T-helper 1 cell treated with Interleukin-12 subunit alpha and Interleukin-12 subunit beta and Interleukin-4 antibody, amounts not matched to agents 30 μg/mL and 1 μg/mL, for 36 hours (primary cell): ENCODE measurements around the gene MBTPS1.

Experiments
- H3K27ac Mint-ChIP-seq: one replicate; pipeline ENCODE4 v1.8.0; 2021; ENCODE audit warnings: mild to moderate bottlenecking, mixed read lengths
- H3K27me3 Mint-ChIP-seq: one replicate; pipeline ENCODE4 v1.8.0; 2021; ENCODE audit warnings: low read depth, mixed read lengths
- H3K36me3 Mint-ChIP-seq: one replicate; pipeline ENCODE4 v1.8.0; 2021; ENCODE audit warnings: low read depth, mixed read lengths
- H3K4me1 Mint-ChIP-seq: one replicate; pipeline ENCODE4 v1.8.0; 2021; ENCODE audit warnings: low read depth, mixed read lengths
- H3K4me3 Mint-ChIP-seq: one replicate; pipeline ENCODE4 v1.8.0; 2021; ENCODE audit warnings: mild to moderate bottlenecking, moderate library complexity, mixed read lengths
- H3K9me3 Mint-ChIP-seq: one replicate; pipeline ENCODE4 v1.8.0; 2021; ENCODE audit warnings: mixed read lengths

Gene MBTPS1

DNA sequence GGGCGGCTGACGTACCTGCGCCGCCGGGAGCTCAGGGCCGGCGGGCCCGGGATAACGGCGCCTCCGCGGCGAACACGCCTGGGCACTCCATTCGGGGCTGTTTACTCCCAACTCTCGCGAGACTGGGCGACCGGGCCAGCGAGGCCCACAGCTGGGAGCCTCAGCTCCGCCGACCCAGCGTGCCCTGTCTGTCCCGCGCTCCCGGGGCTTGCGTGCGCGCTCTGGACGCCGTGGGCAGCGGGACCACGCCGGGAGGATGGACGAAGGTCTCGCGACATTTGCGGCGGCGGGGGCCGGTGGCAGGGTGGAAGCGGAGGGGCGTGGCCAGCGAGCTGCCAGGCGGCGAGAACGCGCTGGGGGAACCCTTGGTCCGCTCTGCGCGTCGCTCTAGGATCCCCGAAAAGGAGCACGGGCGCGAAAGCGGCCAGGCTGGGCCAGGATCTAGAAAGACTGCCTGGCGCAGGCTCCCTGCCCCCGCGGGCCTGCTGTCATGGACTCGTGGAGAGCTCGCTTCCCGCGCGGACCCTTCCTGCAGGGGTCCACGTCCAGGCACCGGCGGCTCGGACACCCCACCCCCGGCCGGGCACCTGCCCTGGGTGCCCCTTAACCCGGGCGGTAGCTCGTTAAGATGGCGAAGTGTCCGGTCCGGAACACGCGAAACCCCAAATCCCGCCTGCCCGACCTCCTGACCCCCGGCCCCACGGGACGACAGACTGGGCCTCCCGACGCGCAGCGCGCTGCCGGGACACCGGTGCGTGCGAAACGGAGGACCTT, at the start of gene MBTPS1:
MBTPS1 (minus strand) TSS at position 223 of the 774 bp plus-strand sequence. CDS start 15,159 bp downstream, outside the sequence.
- Mint-ChIP-seq H3K27me3 (no peaks in the 10 kb centered on the region), H3K36me3 (no peaks in the 10 kb centered on the region), H3K4me3 (peak within 1 kb of the TSS; percentile 91), H3K27ac (peak within 1 kb of the TSS; percentile 90), H3K9me3 (no peaks in the 10 kb centered on the region), H3K4me1 (peaks cover 20% of the 10 kb centered on the region)

DNA sequence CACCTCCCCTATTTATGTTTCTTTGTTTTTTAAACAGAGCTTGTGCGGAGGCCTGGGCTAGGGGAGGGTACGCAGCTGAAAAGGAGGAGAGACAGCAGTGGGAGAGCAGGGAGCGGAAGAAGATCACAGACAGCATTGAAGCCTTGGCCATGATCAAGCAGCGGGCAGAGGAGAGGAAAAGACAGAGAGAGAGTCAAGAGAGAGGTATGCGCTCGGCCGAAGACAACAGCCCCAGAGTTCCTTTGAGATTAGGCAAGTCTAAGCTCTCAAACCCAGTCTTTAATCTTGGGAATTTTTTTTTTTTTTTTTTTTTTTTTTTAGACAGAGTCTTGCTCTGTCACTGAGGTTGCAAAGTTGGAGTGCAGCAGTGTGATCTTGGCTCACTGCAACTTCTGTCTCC, 49.0 kb upstream of the MBTPS1 start:
- no peaks in the 10 kb centered on the region for H3K4me1 Mint-ChIP-seq
- peaks cover 30% of the 10 kb centered on the region for H3K27me3 Mint-ChIP-seq
- no peaks in the 10 kb centered on the region for H3K9me3 Mint-ChIP-seq
- no peak overlapping the region for H3K27ac Mint-ChIP-seq
- H3K36me3 Mint-ChIP-seq: no peaks in the 10 kb centered on the region
- H3K4me3 Mint-ChIP-seq: no peak overlapping the region

- Mint-ChIP-seq H3K4me3 (no peak overlapping the region), H3K36me3 (no peaks in the 10 kb centered on the region), H3K27me3 (peaks cover 51% of the 10 kb centered on the region), H3K9me3 (no peaks in the 10 kb centered on the region), H3K4me1 (no peaks in the 10 kb centered on the region), H3K27ac (no peak overlapping the region)
Observed at GRCh38 chr16:84161801-84162200, 45.1 kb upstream of the MBTPS1 start.

DNA sequence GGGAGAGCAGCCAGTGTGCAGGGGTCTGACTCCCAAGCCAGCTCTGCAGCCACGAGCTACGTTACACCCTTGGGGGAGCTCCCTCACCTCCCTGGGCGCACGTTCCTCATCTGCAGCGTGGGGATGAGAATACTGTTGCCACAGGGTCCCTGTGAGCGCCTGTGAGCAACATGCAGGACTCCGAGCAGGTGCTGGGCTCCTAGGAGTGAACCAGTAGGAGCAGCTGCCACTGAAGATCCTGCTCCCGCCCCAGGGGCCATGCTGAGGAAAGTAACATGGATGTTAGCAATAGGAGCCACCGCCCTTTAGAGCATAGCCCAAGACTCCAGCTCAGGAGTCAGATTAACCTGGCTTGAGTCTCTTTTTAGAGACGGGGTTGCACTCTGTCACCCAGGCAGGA, 44.3 kb upstream of the MBTPS1 start:
- H3K4me1 Mint-ChIP-seq: peaks cover 2% of the 10 kb centered on the region
- H3K4me3 Mint-ChIP-seq: no peak overlapping the region
- H3K27ac Mint-ChIP-seq: no peak overlapping the region
- no peaks in the 10 kb centered on the region for H3K9me3 Mint-ChIP-seq
- H3K36me3 Mint-ChIP-seq: no peaks in the 10 kb centered on the region
- peaks cover 57% of the 10 kb centered on the region for H3K27me3 Mint-ChIP-seq

DNA sequence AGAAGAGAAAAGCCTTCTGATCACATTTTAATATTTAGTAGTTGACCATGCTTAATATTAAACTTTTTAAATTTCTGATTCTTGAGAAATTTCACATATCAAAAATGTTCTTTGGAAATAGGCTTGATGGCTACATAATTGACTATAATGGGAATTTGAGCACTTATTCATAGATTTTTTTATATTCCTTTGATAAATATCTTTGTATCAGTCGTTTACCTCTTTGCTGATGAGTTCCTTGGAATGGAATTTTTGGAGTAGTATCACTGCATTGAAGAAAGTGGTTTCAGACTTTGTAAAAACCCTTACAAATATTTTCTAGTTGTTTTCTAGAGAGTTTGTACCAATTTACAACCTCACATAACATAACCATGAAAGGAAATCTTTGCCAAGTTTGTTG, 43.1 kb upstream of the MBTPS1 start:
- Mint-ChIP-seq H3K36me3 (no peaks in the 10 kb centered on the region), H3K4me1 (peaks cover 2% of the 10 kb centered on the region), H3K27me3 (peaks cover 59% of the 10 kb centered on the region), H3K9me3 (no peaks in the 10 kb centered on the region), H3K4me3 (no peak overlapping the region), H3K27ac (no peak overlapping the region)

DNA sequence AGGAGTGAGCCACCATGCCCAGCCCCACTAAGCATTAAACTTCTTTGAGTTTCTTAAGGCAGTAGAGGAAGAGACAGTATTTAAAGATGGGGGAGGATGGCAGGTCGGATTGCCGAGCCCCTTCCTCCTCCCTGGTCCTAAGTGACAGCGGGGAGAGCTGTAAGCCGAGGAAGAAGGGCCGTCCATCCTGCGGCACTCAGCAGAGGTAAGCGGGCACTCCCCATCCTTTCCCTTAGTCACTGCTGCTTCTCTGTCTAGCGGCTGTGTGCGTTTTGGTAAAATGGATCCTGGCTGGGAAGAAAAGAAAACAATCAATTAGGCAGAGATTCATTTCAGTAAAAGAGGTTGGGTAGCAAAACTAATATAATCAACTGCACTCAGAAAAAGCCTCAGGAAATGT, 42.3 kb upstream of the MBTPS1 start:
- Mint-ChIP-seq H3K36me3 (no peaks in the 10 kb centered on the region), H3K9me3 (no peaks in the 10 kb centered on the region), H3K27me3 (peaks cover 52% of the 10 kb centered on the region), H3K27ac (no peak overlapping the region), H3K4me3 (no peak overlapping the region), H3K4me1 (peaks cover 2% of the 10 kb centered on the region)

DNA sequence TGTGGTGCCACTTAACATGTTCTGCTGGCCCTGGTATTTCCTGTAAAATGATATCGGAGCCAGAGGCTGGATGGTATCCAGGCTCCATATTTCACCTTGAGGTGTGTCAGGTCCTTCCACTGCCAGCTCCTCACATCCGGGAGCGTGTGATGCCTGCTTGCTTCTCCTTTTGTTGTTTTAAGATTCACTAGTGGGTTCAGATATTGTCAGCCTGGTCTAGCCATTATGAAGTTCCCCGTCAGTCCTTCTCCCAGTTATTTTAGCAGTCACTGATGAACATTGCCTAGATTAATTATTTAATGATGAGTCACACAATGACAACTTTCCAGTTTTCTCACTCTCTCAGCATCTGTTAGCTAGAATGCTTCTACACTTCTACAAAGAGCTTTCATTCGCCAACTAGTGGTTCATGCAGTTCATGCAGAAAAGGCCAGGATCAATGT, 39.6 kb upstream of the MBTPS1 start:
- peaks cover 48% of the 10 kb centered on the region for H3K27me3 Mint-ChIP-seq
- H3K4me1 Mint-ChIP-seq: peaks cover 2% of the 10 kb centered on the region
- H3K27ac Mint-ChIP-seq: no peak overlapping the region
- no peak overlapping the region for H3K4me3 Mint-ChIP-seq
- no peaks in the 10 kb centered on the region for H3K36me3 Mint-ChIP-seq
- no peaks in the 10 kb centered on the region for H3K9me3 Mint-ChIP-seq

DNA sequence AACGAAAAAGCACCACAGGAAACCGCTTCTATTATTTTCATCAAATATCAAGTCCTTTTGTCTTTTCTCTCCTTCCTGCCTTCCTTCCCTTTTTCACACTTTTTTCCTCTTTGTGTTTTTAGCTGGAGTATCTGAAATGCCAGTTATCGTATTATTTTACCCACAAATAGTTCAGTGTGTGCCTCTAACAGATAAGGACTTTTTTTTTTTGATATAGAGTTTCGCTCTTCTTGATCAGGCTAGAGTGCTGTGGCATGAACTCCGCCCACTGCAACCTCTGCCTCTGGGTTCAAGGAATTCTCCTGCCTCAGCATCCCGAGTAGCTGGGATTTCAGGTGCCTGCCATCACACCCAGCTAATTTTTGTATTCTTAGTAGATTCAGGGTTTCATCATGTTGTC, 39.0 kb upstream of the MBTPS1 start:
- Mint-ChIP-seq H3K4me1 (peaks cover 2% of the 10 kb centered on the region), H3K27ac (no peak overlapping the region), H3K36me3 (no peaks in the 10 kb centered on the region), H3K4me3 (no peak overlapping the region), H3K9me3 (no peaks in the 10 kb centered on the region), H3K27me3 (peaks cover 52% of the 10 kb centered on the region)

DNA sequence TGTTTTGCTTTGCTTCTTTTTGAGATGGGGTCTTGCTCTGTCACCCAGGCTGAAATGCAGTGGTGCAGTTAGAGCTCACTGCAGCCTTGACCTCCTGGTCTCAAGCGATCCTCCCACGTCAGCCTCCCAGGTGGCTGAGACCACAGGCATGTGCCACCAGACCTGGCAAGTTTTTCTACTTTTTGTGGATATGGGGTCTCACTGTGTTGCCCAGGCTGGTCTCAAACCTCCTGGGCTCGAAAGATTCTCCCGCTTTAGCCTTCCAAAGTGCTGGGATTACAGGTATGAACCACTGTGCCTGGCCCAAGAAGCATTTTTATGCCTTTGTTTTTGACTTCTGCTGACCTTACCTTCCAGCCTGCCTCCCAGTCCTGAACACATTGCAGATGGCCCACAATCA, 38.5 kb upstream of the MBTPS1 start:
- Mint-ChIP-seq H3K27ac (no peak overlapping the region), H3K4me1 (peaks cover 2% of the 10 kb centered on the region), H3K27me3 (peaks cover 52% of the 10 kb centered on the region), H3K4me3 (no peak overlapping the region), H3K9me3 (no peaks in the 10 kb centered on the region), H3K36me3 (no peaks in the 10 kb centered on the region)

DNA sequence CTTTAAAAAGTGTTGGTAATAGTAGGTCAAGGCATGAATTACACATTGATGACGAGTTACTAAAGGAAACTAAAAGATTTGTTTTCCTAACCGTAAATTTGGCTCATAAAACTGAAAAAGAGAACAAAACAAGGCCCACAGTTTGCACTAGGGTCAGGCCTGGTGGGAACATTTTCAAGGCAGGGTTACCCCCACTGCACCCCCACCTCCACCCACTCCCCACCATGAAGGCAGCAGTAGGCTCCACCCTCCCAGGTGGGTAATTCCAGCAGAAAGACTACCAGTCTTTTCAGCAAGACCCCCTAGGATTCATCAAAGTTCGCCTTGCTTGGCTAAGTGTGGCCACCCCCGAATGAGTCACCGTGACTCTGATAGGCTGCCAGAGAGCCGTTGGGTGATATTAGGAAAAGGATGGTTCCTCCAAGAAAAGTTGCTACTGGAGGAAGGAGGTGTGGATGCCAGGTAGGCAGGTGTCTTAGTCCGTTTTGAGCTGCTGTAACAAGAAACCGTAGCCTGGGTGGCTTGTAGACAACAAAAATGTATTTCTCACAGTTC, 37.0 kb upstream of the MBTPS1 start:
- Mint-ChIP-seq H3K27ac (no peak overlapping the region), H3K27me3 (peaks cover 40% of the 10 kb centered on the region), H3K4me3 (no peak overlapping the region), H3K36me3 (no peaks in the 10 kb centered on the region), H3K9me3 (no peaks in the 10 kb centered on the region), H3K4me1 (peaks cover 2% of the 10 kb centered on the region)

- Mint-ChIP-seq H3K27me3 (peaks cover 28% of the 10 kb centered on the region), H3K4me1 (no peaks in the 10 kb centered on the region), H3K27ac (no peak overlapping the region), H3K9me3 (no peaks in the 10 kb centered on the region), H3K4me3 (no peak overlapping the region), H3K36me3 (no peaks in the 10 kb centered on the region)
Observed at GRCh38 chr16:84150926-84151325, 34.2 kb upstream of the MBTPS1 start.

DNA sequence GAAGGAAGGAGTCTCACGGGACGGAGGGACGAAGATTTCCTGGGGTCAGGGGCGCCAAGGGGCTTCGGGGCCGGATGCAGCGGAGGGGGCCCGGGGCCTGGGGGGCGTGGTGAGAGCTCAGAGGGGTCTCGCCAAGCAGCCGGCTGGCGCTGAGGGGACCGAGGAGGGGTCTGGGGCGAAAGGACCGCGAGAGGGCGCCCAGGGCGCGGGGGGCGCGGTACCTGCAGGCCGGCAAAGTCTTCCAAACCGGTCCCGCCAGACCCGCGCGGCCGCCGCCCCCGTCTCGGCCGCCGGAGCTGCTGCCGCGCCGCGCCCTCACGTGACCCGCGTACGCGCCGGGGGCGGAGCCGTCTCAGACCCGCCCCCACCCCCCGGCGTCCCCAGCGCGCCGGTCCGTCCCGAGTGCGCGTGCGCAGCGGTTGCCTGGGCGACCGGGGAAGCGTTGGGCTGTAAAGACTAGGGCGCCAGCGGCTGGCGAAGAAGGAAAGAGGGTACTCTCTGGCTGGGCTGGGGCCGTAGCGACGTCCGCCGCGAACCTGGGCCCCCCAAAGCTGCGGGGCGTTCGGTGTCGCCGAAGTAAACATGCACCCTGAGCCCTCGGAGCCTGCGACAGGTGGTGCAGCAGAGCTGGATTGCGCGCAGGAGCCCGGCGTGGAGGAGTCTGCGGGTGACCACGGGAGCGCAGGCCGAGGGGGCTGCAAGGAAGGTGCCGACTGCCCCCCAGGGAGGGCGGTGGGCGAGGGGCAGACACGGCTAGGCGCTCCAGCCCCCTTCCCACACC, 28.3 kb upstream of the MBTPS1 start, which contains the start of the genes DNAAF1 and HSDL1:
DNAAF1 (plus strand) TSS at position 450 of the 781 bp plus-strand sequence; CDS start at position 583, 133 bp downstream.
HSDL1 (minus strand) TSS at position 319 of the 781 bp plus-strand sequence. CDS start 13,856 bp downstream, outside the sequence.
- no peaks in the 10 kb centered on the region for H3K36me3 Mint-ChIP-seq
- peak within 1 kb of the TSS; percentile 89 for H3K27ac Mint-ChIP-seq
- peaks cover 20% of the 10 kb centered on the region for H3K27me3 Mint-ChIP-seq
- no peaks in the 10 kb centered on the region for H3K9me3 Mint-ChIP-seq
- peak within 1 kb of the TSS; percentile 95 for H3K4me3 Mint-ChIP-seq
- peaks cover 10% of the 10 kb centered on the region for H3K4me1 Mint-ChIP-seq

DNA sequence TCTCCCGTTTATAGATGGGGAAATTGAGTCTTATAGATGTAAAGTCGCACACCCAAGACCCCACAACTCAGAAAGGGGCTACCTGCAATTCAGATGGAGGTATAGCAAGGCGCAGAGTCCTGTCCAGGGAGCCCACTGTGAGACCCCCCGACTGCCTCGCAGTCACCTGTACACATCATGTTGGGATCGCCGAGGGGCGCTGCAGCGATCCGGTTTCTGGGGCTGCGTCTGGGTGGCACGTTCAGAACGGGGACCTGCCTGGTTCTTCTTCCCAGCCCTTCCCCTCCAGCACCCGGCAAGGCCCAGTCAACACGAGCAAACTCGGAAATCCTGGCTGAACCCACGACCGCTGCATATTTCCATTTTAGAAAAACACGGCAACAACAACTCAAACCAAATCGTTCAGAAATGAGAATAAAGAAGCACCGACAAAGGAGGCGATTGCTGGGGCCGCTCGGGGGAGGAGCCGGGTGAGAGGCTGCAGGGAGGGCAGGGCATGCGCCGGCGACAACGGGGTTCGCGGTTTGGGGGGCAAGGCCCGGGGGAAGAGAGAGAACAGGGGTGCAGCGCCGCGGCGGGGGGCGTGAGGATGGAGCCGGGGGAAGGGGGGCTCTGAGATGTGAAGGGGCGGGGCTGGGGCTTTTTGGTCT, 27.6 kb upstream of the MBTPS1 start:
- no peaks in the 10 kb centered on the region for H3K36me3 Mint-ChIP-seq
- peaks cover 11% of the 10 kb centered on the region for H3K4me1 Mint-ChIP-seq
- H3K9me3 Mint-ChIP-seq: no peaks in the 10 kb centered on the region
- peaks cover 20% of the 10 kb centered on the region for H3K27me3 Mint-ChIP-seq
- H3K27ac Mint-ChIP-seq: peak overlapping the region; percentile 89
- H3K4me3 Mint-ChIP-seq: peak overlapping the region; percentile 95

DNA sequence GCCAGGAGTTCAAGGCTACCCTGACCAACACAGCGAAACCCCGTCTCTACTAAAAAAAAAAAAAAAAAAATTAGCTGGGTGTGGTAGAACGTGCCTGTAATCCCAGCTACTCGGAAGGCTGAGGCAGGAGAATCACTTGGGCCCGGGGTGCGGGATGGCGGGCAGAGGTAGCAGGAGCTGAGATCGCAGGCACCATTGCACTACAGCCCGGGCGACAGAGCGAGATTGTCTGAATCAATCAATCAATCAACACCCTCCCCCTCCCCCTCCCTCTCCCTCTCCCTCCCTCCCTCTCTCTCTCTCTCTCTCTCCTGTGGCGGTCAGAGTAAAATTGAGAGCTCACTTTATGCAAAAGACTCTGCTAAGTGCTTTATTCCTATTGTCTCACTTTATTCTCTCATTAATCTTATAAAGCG, 27.1 kb upstream of the MBTPS1 start:
- peak overlapping the region; percentile 89 for H3K27ac Mint-ChIP-seq
- H3K36me3 Mint-ChIP-seq: no peaks in the 10 kb centered on the region
- H3K9me3 Mint-ChIP-seq: no peaks in the 10 kb centered on the region
- peaks cover 16% of the 10 kb centered on the region for H3K4me1 Mint-ChIP-seq
- H3K27me3 Mint-ChIP-seq: peaks cover 20% of the 10 kb centered on the region
- H3K4me3 Mint-ChIP-seq: peak overlapping the region; percentile 95
